HepG2 (cell line): ENCODE data around the gene ZFAND2A. TPM values are rescaled to one million over a fixed set of nuclear protein-coding genes. Genes with fewer than 3 reads are reported as not detected.

Experiments
- AGO2 ChIP-seq: fragments of 200-400 bp; formaldehyde crosslinking; optimal IDR thresholded peaks from 2 replicates; pipeline ENCODE3; 2017; ENCODE audit warnings: mild to moderate bottlenecking, low read depth, low read length, moderate library complexity
- CEBPG ChIP-seq: IDR thresholded peaks from 2 replicates; pipeline ENCODE4 v1.6.1; 2016
- DMAP1 ChIP-seq: IDR thresholded peaks from 2 replicates; pipeline ENCODE4 v1.6.1; 2016
- FOSL1 ChIP-seq: sonication (generic); formaldehyde crosslinking; IDR thresholded peaks from 2 replicates; pipeline ENCODE4 v1.9.0; 2021; ENCODE audit warnings: missing genetic modification reagents, borderline replicate concordance
- FOXC1 ChIP-seq: sonication (generic); formaldehyde crosslinking; IDR thresholded peaks from 2 replicates; pipeline ENCODE4 v1.8.0; 2022; ENCODE audit warnings: mild to moderate bottlenecking, missing genetic modification reagents, borderline replicate concordance
- GPN1 ChIP-seq: sonication (generic); formaldehyde crosslinking; IDR thresholded peaks from 2 replicates; pipeline ENCODE4 v1.5.1; 2020; ENCODE audit warnings: missing genetic modification reagents, borderline replicate concordance
- MED13 ChIP-seq: sonication (generic); formaldehyde crosslinking; IDR thresholded peaks from 2 replicates; pipeline ENCODE4 v1.5.0; 2020; ENCODE audit warnings: missing genetic modification reagents
- RARG ChIP-seq: sonication (generic); formaldehyde crosslinking; IDR thresholded peaks from 2 replicates; pipeline ENCODE4 v1.4.0; 2020; ENCODE audit warnings: low read depth, mild to moderate bottlenecking, missing genetic modification reagents
- SALL2 ChIP-seq: sonication (generic); formaldehyde crosslinking; IDR thresholded peaks from 2 replicates; pipeline ENCODE4 v1.8.1; 2023; ENCODE audit warnings: mild to moderate bottlenecking, missing genetic modification reagents, inconsistent platforms
- SCMH1 ChIP-seq: sonication (generic); formaldehyde crosslinking; IDR thresholded peaks from 2 replicates; pipeline ENCODE4 v1.9.0; 2021; ENCODE audit warnings: missing genetic modification reagents, mild to moderate bottlenecking, borderline replicate concordance
- U2AF1 ChIP-seq: fragments of 200-400 bp; formaldehyde crosslinking; optimal IDR thresholded peaks from 2 replicates; pipeline ENCODE3; 2017; ENCODE audit warnings: mild to moderate bottlenecking, low read depth, low read length
- WIZ ChIP-seq: sonication (generic); formaldehyde crosslinking; IDR thresholded peaks from 2 replicates; pipeline ENCODE4 v1.5.1; 2020; ENCODE audit warnings: mild to moderate bottlenecking, missing genetic modification reagents
- ZBTB7A ChIP-seq: sonication (generic); formaldehyde crosslinking; IDR thresholded peaks from 2 replicates; pipeline ENCODE4 v1.8.0; 2022; ENCODE audit warnings: mild to moderate bottlenecking, missing genetic modification reagents
- ZNF224 ChIP-seq: sonication (generic); formaldehyde crosslinking; IDR thresholded peaks from 2 replicates; pipeline ENCODE4 v1.5.0; 2020; ENCODE audit warnings: mild to moderate bottlenecking, missing genetic modification reagents
- ZNF235 ChIP-seq: sonication (generic); formaldehyde crosslinking; IDR thresholded peaks from 2 replicates; pipeline ENCODE4 v1.8.1; 2023; ENCODE audit warnings: mild to moderate bottlenecking, missing genetic modification reagents, borderline replicate concordance
- ZNF256 ChIP-seq: sonication (generic); formaldehyde crosslinking; conservative IDR thresholded peaks from 2 replicates; pipeline ENCODE4 v1.4.0; 2020; ENCODE audit warnings: missing genetic modification reagents
- ZNF33A ChIP-seq: sonication (generic); formaldehyde crosslinking; IDR thresholded peaks from 2 replicates; pipeline ENCODE4 v1.5.1; 2020; ENCODE audit warnings: missing genetic modification reagents, mild to moderate bottlenecking, moderate library complexity, borderline replicate concordance
- ZNF367 ChIP-seq: sonication (generic); formaldehyde crosslinking; IDR thresholded peaks from 2 replicates; pipeline ENCODE4 v1.4.0; 2020; ENCODE audit warnings: missing genetic modification reagents, borderline replicate concordance
- ZNF446 ChIP-seq: sonication (generic); formaldehyde crosslinking; IDR thresholded peaks from 2 replicates; pipeline ENCODE4 v1.5.0; 2020; ENCODE audit warnings: mild to moderate bottlenecking, missing genetic modification reagents
- ZNF605 ChIP-seq: sonication (generic); formaldehyde crosslinking; IDR thresholded peaks from 2 replicates; pipeline ENCODE4 v1.8.0; 2022; ENCODE audit warnings: mild to moderate bottlenecking, missing genetic modification reagents
- polyA plus RNA-seq, 8 experiments: library from polyadenylated mRNA; depleted of rRNA in 3 of 8; stranded (reverse) in 7 of 8; unstranded in 1 of 8; fragments of >200 nt; fragmentation: Illumina TruSeq in 4 of 8; extraction: Trizol in 4 of 8; gene quantifications; 2 replicates each; pipeline versions ENCODE4 v1.2.1 to v1.2.3, GENCODE V29; 2011 to 2016; ENCODE audit warnings: low read depth in 4 of 8, missing spikeins in 1 of 8, mixed read lengths in 1 of 8; ENCODE audit not compliant: insufficient read depth in 1 of 8
- total RNA-seq, 5 experiments: library from RNA; depleted of rRNA; stranded (reverse); fragments of >200 nt; fragmentation: Illumina TruSeq; extraction: Trizol; gene quantifications; 2 replicates each; pipeline ENCODE4 v1.2.3, GENCODE V29; 2016; ENCODE audit warnings: low read depth in 1 of 5
- TF ChIP-seq, protein P1 (sequence below): sonication (generic); formaldehyde crosslinking; IDR thresholded peaks from 2 replicates; pipeline ENCODE4 v1.8.0; 2022; ENCODE audit warnings: missing genetic modification reagents, mild to moderate bottlenecking, inconsistent platforms, borderline replicate concordance
- TF ChIP-seq, protein P2 (sequence below): sonication (generic); formaldehyde crosslinking; IDR thresholded peaks from 2 replicates; pipeline ENCODE4 v1.8.1; 2023; ENCODE audit warnings: missing genetic modification reagents, inconsistent platforms, borderline replicate concordance
- TF ChIP-seq, protein P3 (sequence below): IDR thresholded peaks from 2 replicates; pipeline ENCODE4 v1.6.1; 2012; ENCODE audit warnings: low read length, improper control_type of control experiment
- TF ChIP-seq, protein P4 (sequence below): sonication (generic); formaldehyde crosslinking; IDR thresholded peaks from 2 replicates; pipeline ENCODE4 v1.4.0; 2020; ENCODE audit warnings: mild to moderate bottlenecking, low read depth, missing genetic modification reagents

The ZFAND2A gene
- total and polyA plus RNA-seq, 2 of the 13 experiments (the other 11 are each of a cell fraction or from before 2014, with no cell fraction given), result 140 to 153 TPM

DNA sequence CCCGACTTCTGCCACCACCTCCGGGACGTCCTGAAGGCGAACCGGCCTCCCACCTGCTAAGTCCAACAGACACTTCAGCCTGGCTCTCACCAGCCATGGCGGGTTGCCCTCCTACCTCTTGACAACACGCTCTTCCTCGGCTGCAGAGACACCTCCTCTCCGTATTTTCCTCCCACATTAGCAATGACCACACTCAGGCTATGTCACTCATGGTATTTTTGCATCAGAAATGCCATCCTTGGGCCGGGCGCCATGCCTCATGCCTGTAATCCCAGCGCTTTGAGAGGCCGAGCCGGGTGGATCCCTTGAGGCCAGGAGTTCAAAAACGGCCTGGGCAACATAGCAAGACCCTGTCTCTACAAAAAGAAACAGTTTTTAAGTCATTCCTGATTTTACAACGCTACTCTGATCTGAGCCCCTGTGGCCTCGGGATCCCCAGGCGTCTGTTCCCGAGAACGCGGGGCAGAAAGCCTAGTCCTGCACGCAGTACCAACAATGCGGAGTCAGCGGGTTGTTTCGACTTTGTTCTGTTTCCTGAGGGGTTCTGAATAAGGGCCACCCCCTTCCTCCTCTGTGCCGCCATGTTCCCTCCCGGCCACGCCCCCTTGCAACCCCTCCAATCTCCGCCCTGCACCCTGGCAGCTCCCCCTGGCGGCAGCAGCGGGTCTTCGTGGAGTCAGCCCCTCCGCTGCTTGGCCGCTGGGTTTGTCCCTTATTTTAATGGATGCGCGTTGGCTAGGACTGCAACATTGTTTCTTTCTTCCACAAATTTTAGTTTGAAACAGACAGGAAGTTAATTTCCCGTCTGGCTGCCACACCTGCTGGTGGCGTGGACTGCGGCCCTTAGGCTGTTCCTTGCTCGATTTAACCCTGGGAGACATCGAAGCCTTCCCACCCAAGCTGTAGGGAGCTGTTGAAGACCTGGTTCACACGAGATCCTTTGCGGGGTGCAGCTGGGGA, 9.7 kb upstream of the ZFAND2A start (continued):
- no peak for TF ChIP-seq ZNF224 (CRISPR knock-in tag)
- TF ChIP-seq U2AF1, result peak; percentile 81
- TF ChIP-seq MED13 (CRISPR knock-in tag), result no peak
- no peak for TF ChIP-seq SCMH1 (CRISPR knock-in tag)
- TF ChIP-seq ZNF367 (CRISPR knock-in tag), result no peak
- TF ChIP-seq RARG, result no peak; the same call in 1 of the 2 replicates
- TF ChIP-seq WIZ (CRISPR knock-in tag), result peak; percentile 89; the same call in 1 of the 2 replicates
- TF ChIP-seq, protein P1, sequence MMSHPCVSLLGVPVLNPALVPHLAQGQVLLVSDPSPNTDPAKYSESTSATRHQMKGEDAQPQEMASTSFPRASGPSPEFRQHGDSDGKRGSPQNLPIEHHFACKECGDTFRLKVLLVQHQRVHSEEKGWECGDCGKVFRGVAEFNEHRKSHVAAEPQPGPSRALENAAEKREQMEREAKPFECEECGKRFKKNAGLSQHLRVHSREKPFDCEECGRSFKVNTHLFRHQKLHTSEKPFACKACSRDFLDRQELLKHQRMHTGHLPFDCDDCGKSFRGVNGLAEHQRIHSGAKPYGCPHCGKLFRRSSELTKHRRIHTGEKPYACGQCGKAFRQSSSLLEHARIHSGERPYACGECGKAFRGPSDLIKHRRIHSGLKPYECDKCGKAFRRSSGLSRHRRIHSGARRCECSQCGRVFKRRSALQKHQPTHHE (CRISPR knock-in tag), result no peak
- TF ChIP-seq, protein P2, sequence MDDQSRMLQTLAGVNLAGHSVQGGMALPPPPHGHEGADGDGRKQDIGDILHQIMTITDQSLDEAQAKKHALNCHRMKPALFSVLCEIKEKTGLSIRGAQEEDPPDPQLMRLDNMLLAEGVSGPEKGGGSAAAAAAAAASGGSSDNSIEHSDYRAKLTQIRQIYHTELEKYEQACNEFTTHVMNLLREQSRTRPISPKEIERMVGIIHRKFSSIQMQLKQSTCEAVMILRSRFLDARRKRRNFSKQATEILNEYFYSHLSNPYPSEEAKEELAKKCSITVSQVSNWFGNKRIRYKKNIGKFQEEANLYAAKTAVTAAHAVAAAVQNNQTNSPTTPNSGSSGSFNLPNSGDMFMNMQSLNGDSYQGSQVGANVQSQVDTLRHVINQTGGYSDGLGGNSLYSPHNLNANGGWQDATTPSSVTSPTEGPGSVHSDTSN (CRISPR knock-in tag), result no peak
- no peak for TF ChIP-seq FOSL1 (CRISPR knock-in tag)
- TF ChIP-seq ZNF605 (CRISPR knock-in tag), result peak; percentile 87
- TF ChIP-seq DMAP1 (CRISPR knock-in tag), result peak; percentile 75
- peak; percentile 75; the same call in 1 of the 2 replicates for TF ChIP-seq SALL2 (CRISPR knock-in tag)
- TF ChIP-seq ZNF256, result peak; percentile 85; the same call in 1 of the 2 replicates
- no peak for TF ChIP-seq ZNF33A
- TF ChIP-seq AGO2, result peak; percentile 49
- TF ChIP-seq CEBPG (CRISPR knock-in tag), result peak; percentile 14
- TF ChIP-seq ZNF446 (CRISPR knock-in tag), result no peak
- no peak for TF ChIP-seq GPN1
- TF ChIP-seq, protein P3, sequence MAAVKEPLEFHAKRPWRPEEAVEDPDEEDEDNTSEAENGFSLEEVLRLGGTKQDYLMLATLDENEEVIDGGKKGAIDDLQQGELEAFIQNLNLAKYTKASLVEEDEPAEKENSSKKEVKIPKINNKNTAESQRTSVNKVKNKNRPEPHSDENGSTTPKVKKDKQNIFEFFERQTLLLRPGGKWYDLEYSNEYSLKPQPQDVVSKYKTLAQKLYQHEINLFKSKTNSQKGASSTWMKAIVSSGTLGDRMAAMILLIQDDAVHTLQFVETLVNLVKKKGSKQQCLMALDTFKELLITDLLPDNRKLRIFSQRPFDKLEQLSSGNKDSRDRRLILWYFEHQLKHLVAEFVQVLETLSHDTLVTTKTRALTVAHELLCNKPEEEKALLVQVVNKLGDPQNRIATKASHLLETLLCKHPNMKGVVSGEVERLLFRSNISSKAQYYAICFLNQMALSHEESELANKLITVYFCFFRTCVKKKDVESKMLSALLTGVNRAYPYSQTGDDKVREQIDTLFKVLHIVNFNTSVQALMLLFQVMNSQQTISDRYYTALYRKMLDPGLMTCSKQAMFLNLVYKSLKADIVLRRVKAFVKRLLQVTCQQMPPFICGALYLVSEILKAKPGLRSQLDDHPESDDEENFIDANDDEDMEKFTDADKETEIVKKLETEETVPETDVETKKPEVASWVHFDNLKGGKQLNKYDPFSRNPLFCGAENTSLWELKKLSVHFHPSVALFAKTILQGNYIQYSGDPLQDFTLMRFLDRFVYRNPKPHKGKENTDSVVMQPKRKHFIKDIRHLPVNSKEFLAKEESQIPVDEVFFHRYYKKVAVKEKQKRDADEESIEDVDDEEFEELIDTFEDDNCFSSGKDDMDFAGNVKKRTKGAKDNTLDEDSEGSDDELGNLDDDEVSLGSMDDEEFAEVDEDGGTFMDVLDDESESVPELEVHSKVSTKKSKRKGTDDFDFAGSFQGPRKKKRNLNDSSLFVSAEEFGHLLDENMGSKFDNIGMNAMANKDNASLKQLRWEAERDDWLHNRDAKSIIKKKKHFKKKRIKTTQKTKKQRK, result no peak
- TF ChIP-seq ZNF235 (CRISPR knock-in tag), result peak; percentile 81; the same call in 1 of the 2 replicates
- TF ChIP-seq ZBTB7A (CRISPR knock-in tag), result no peak; the same call in 1 of the 2 replicates
- no peak for TF ChIP-seq FOXC1 (CRISPR knock-in tag)
- TF ChIP-seq, protein P4, sequence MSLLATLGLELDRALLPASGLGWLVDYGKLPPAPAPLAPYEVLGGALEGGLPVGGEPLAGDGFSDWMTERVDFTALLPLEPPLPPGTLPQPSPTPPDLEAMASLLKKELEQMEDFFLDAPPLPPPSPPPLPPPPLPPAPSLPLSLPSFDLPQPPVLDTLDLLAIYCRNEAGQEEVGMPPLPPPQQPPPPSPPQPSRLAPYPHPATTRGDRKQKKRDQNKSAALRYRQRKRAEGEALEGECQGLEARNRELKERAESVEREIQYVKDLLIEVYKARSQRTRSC (CRISPR knock-in tag), result 0 out of 2 replicates have a peak, but pooled peaks have one; percentile 52
